ENCODE results near the gene PRKN.

DNA sequence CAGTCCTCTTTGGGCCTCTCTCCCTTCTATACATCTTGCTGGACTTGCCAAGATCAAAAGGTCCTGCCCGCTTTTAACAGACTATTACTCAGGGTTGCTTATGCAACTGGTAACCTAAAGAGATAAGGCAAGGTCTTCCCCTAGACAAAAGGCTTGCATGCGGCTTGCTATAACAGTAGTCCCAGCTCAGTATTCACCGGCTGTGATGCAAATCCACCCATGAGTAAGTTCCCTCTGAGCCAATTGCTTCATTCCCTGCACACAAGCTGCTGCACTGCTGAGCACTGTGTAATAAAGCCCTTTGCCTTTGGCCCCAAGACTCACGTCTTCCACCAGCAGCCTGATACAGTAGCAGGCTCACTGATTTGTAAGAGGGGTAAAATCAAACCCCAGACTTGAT is 363.8 kb downstream of the PRKN start:
- TF ChIP-seq, protein P1, sequence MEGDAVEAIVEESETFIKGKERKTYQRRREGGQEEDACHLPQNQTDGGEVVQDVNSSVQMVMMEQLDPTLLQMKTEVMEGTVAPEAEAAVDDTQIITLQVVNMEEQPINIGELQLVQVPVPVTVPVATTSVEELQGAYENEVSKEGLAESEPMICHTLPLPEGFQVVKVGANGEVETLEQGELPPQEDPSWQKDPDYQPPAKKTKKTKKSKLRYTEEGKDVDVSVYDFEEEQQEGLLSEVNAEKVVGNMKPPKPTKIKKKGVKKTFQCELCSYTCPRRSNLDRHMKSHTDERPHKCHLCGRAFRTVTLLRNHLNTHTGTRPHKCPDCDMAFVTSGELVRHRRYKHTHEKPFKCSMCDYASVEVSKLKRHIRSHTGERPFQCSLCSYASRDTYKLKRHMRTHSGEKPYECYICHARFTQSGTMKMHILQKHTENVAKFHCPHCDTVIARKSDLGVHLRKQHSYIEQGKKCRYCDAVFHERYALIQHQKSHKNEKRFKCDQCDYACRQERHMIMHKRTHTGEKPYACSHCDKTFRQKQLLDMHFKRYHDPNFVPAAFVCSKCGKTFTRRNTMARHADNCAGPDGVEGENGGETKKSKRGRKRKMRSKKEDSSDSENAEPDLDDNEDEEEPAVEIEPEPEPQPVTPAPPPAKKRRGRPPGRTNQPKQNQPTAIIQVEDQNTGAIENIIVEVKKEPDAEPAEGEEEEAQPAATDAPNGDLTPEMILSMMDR (IDR thresholded peaks at IDR 0.05) = no peak
- TF ChIP-seq POLR2AphosphoS5 (IDR thresholded peaks at IDR 0.05; ENCODE audit: low read depth, low read length) = no peak
- TF ChIP-seq, protein P2, sequence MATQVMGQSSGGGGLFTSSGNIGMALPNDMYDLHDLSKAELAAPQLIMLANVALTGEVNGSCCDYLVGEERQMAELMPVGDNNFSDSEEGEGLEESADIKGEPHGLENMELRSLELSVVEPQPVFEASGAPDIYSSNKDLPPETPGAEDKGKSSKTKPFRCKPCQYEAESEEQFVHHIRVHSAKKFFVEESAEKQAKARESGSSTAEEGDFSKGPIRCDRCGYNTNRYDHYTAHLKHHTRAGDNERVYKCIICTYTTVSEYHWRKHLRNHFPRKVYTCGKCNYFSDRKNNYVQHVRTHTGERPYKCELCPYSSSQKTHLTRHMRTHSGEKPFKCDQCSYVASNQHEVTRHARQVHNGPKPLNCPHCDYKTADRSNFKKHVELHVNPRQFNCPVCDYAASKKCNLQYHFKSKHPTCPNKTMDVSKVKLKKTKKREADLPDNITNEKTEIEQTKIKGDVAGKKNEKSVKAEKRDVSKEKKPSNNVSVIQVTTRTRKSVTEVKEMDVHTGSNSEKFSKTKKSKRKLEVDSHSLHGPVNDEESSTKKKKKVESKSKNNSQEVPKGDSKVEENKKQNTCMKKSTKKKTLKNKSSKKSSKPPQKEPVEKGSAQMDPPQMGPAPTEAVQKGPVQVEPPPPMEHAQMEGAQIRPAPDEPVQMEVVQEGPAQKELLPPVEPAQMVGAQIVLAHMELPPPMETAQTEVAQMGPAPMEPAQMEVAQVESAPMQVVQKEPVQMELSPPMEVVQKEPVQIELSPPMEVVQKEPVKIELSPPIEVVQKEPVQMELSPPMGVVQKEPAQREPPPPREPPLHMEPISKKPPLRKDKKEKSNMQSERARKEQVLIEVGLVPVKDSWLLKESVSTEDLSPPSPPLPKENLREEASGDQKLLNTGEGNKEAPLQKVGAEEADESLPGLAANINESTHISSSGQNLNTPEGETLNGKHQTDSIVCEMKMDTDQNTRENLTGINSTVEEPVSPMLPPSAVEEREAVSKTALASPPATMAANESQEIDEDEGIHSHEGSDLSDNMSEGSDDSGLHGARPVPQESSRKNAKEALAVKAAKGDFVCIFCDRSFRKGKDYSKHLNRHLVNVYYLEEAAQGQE (IDR thresholded peaks at IDR 0.05; ENCODE audit: insufficient read depth in 1 of 2, low read depth in 2 of 2, low read length in 1 of 2) = no peak
- TF ChIP-seq SIN3A (IDR thresholded peaks at IDR 0.05; ENCODE audit: borderline replicate concordance, insufficient read depth, low read depth, low read length) = no peak
